ENCODE measurements around the gene LIFR.

DNA sequence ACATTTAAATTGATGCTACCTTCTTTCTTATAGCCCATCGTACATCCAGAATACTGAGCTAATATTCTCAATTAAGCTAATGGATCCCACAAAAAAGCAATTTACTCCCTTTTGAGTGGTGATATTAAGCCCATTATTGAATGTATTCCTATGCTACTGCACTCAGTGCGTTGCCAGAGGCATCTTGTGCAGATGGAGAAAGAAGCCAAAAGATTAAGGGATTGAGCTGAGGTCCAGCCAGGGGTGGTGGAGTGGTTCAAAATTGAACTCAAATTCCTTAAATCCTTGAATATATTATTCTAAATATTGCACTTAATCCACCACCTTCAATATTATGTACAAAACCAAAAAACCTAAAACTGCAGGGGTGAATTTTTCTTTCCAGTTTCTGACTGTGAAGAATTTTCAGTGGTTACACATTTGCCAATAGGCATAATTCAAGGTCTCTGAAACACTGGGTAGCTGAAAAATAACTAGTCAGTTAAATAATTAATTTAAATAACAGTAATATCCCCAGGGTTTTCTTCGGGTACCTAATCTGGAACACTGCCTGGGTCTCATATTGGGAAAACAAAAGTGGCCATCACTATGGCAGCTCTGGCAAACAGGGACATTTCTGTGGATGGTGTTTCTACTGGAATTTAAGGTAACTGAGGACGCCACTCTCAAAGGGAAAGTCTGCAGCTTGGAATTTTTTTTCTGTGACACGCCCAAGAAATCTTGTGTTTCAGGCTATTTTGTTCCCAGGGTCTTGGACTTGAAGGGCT lies 6.2 kb upstream of the LIFR start:
- TF ChIP-seq, protein P1, sequence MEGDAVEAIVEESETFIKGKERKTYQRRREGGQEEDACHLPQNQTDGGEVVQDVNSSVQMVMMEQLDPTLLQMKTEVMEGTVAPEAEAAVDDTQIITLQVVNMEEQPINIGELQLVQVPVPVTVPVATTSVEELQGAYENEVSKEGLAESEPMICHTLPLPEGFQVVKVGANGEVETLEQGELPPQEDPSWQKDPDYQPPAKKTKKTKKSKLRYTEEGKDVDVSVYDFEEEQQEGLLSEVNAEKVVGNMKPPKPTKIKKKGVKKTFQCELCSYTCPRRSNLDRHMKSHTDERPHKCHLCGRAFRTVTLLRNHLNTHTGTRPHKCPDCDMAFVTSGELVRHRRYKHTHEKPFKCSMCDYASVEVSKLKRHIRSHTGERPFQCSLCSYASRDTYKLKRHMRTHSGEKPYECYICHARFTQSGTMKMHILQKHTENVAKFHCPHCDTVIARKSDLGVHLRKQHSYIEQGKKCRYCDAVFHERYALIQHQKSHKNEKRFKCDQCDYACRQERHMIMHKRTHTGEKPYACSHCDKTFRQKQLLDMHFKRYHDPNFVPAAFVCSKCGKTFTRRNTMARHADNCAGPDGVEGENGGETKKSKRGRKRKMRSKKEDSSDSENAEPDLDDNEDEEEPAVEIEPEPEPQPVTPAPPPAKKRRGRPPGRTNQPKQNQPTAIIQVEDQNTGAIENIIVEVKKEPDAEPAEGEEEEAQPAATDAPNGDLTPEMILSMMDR (conservative IDR thresholded peaks at IDR 0.05; ENCODE audit: low read depth, low read length) = no peak
- no peak for TF ChIP-seq EZH2 (IDR thresholded peaks at IDR 0.05; ENCODE audit: low read length, unreplicated experiment)

Measured in PC-3 (cell line).